Cardiac fibroblast (primary cell): ENCODE measurements around the gene FBXL2.

Source experiments
- DNase-seq, 2 donors: peaks; one replicate each; pipeline versions ENCODE4 v3.0.0 to v3.0.0-alpha.2; 2010; ENCODE audit warnings: low read depth in 2 of 2
- H3K4me3 ChIP-seq, 2 donors: replicated peaks in 1 of 2; 1 replicate in 1 of 2; 2 replicates in 1 of 2; pipeline ENCODE4 v1.5.1; 2011; ENCODE audit warnings: low read depth in 2 of 2, low read length in 2 of 2, mild to moderate bottlenecking in 2 of 2, moderate library complexity in 1 of 2
- CTCF ChIP-seq: IDR thresholded peaks from one replicate; pipeline ENCODE4 v1.5.1; 2011; ENCODE audit warnings: low read depth, mild to moderate bottlenecking, low read length, inconsistent platforms

Gene FBXL2

GRCh38 chr3:33277193-33277882 is at the start of gene FBXL2:
Gene FBXL2 (plus strand): TSS chr3:33277442. CDS start chr3:33277513, 71 bp downstream.
- DNase-seq, result peak; percentile 70 to 75
- TF ChIP-seq CTCF, result no peak
- H3K4me3 ChIP-seq, result peak within 1 kb of the TSS; percentile 69 to 82

- no peak for DNase-seq
- no peak overlapping the region for H3K4me3 ChIP-seq
- TF ChIP-seq CTCF, result no peak
Observed at GRCh38 chr3:33229066-33229465, 48.2 kb upstream of the FBXL2 start.

GRCh38 chr3:33229947-33230346 is 47.3 kb upstream of the FBXL2 start:
- TF ChIP-seq CTCF, result no peak
- no peak overlapping the region for H3K4me3 ChIP-seq
- no peak for DNase-seq

- H3K4me3 ChIP-seq, result no peak overlapping the region
- no peak for DNase-seq
- TF ChIP-seq CTCF, result no peak
Observed at GRCh38 chr3:33231756-33232465, 45.3 kb upstream of the FBXL2 start.

- H3K4me3 ChIP-seq, result no peak overlapping the region
- no peak for TF ChIP-seq CTCF
- DNase-seq, result no peak
Observed at GRCh38 chr3:33233884-33234283, 43.4 kb upstream of the FBXL2 start.

GRCh38 chr3:33236005-33236404 is 41.2 kb upstream of the FBXL2 start:
- no peak for TF ChIP-seq CTCF
- DNase-seq, result no peak
- no peak overlapping the region for H3K4me3 ChIP-seq
